Measurements from ENCODE around the gene FHIT.
"Not testable (repeated sequence)": the region's sequence is repeated elsewhere in the genome, so short reads cannot be mapped to it uniquely, and the experiment has no call there.

The FHIT gene

GRCh38 chr3:61008153-61008997, 242.9 kb downstream of the FHIT start:
- DNase-seq (ENCODE audit: low read depth in 2 of 3, low spot score in 1 of 3) = no peak

- no peak for DNase-seq (ENCODE audit: low read depth in 2 of 3, low spot score in 1 of 3)
Measured at GRCh38 chr3:61005591-61005990, 245.7 kb downstream of the FHIT start.

DNA sequence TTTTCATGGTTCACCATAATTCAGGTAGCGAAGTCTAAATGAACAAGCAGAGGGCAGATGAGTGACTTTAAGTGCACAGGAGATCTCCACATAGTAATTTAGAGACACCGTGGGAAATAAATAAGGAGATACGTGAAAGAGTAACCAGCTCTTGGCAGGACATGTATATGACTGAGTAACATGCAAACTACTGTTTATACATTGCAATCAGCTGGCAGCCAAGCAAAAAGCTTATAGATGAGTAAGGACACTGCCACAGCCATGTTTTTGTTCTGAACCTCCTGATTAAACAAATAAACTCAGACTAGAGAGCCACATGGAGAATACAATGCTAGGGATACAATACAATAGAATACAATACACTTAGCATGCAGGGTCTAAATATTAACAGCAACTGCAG, 252.4 kb downstream of the FHIT start:
- no peak for DNase-seq (ENCODE audit: low read depth in 2 of 3, low spot score in 1 of 3)

- DNase-seq (ENCODE audit: low read depth in 2 of 3, low spot score in 1 of 3) = no peak
Measured at GRCh38 chr3:60992395-60992794, 258.9 kb downstream of the FHIT start.

GRCh38 chr3:60990442-60990730, 260.9 kb downstream of the FHIT start:
- DNase-seq (ENCODE audit: low read depth in 2 of 3, low spot score in 1 of 3) = no peak

- DNase-seq (ENCODE audit: low read depth in 2 of 3, low spot score in 1 of 3) = no peak
Measured at GRCh38 chr3:60989626-60990441, 261.4 kb downstream of the FHIT start.

- not testable (repeated sequence) for DNase-seq (ENCODE audit: low read depth in 2 of 3, low spot score in 1 of 3)
Measured at GRCh38 chr3:60987191-60987590, 264.1 kb downstream of the FHIT start.

GRCh38 chr3:60986552-60986951, 264.7 kb downstream of the FHIT start:
- no peak for DNase-seq (ENCODE audit: low read depth in 2 of 3, low spot score in 1 of 3)

DNA sequence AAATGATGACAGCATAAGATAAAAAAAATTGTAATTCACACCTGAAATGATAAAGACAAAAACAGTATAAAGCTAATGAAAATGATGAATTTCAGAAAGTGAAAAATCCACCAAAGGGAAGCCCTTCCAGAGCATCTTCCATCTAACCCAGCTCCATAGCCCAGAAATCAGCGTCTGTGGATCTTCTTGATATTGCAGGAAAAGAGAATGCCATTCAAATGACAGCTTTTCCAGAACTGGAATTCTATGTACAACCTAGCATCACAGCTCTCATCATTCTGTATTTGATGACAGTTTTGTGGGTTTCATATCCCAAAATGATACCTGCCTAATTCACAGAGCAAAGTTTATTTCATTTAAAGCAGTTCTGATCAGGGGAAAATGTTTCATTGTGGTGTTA, 267.3 kb downstream of the FHIT start:
- no peak for DNase-seq (ENCODE audit: low read depth in 2 of 3, low spot score in 1 of 3)

- no peak for DNase-seq (ENCODE audit: low read depth in 2 of 3, low spot score in 1 of 3)
Measured at GRCh38 chr3:60980342-60980692, 270.9 kb downstream of the FHIT start.

DNA sequence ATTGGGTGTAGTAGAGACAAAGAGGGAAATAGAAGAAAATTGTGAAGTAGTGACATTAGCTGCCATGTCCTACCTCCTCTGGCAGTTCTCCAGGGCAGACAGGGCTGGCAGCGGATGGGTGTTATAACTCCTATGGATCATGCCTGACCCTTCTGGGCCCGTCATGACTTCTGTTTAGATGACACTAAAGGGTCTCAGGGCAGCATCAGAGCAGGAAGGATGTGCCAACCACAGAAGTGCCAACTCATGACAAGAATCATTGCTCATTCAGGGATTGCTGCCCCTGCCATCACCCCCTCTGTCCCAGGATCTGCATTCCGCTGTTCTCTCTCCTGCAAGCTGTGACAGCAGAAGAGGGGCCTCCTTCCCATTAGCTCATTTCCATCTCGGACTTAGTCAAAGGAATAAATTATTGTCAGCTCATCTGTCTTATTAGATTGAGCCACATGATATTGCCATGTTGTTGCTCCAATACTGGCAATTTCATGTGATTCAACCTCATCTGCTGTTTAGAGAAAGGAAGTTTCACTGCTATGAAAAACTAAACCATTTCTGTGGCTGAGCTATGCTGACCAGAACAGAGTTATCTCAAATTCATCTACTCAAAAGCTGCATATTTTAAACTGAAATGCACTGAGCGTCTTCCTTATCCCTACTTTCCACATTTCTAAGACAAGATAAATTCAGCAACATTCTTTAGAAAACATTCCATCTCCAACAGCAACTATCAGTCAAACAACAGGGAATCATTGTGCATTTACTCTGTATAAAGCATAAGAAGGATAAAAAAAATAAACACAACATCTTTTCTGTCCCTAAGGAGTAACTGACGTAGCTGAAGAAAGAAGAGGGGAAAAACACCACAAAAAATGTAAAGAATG, 271.6 kb downstream of the FHIT start:
- no peak for DNase-seq (ENCODE audit: low read depth in 2 of 3, low spot score in 1 of 3)

- DNase-seq (ENCODE audit: low read depth in 2 of 3, low spot score in 1 of 3) = no peak
Measured at GRCh38 chr3:60973321-60973720, 277.9 kb downstream of the FHIT start.

DNA sequence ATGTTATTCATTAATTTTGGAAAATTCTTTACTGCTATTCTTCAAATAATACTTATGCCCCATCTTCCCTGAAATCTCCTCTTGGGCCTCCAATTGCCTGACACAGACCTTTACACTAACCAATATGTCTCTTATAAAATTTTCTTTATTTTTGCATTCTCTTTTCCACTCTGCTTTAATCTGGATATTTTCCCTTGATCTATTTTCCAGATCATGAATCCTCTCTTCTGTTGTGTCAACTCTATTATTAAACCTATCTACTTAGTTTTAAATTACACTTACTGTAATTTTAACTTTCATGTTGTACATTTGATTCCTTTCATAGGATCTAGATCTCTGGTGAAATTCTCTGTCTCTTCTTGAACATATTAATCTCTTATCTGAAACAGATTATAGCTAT, 278.7 kb downstream of the FHIT start:
- DNase-seq (ENCODE audit: low read depth in 2 of 3, low spot score in 1 of 3) = no peak

- no peak for DNase-seq (ENCODE audit: low read depth in 2 of 3, low spot score in 1 of 3)
Measured at GRCh38 chr3:60970850-60971249, 280.4 kb downstream of the FHIT start.

GRCh38 chr3:60967141-60967540, 284.1 kb downstream of the FHIT start:
- DNase-seq (ENCODE audit: low read depth in 2 of 3, low spot score in 1 of 3) = no peak

DNA sequence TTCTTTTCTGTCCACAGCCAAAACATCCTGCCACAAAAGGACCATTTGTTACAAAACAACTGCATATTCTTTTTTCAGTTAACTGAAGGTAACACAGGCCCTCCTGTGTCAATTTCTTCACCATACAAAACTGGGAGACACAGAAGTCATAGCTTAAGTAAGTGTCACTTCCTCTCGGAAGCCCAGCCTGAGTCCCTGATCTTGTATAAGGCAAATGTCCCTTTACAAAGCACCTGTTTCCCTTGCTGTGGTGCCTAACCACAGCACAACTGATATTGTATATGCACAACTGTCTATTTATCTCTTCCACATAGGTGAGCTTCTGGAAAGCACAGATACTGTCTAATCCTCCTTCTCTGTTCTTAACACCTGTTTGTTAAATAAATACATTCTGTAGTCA, 293.7 kb downstream of the FHIT start:
- DNase-seq (ENCODE audit: low read depth in 2 of 3, low spot score in 1 of 3) = no peak

GRCh38 chr3:60956729-60957128, 294.5 kb downstream of the FHIT start:
- DNase-seq (ENCODE audit: low read depth in 2 of 3, low spot score in 1 of 3) = no peak

DNA sequence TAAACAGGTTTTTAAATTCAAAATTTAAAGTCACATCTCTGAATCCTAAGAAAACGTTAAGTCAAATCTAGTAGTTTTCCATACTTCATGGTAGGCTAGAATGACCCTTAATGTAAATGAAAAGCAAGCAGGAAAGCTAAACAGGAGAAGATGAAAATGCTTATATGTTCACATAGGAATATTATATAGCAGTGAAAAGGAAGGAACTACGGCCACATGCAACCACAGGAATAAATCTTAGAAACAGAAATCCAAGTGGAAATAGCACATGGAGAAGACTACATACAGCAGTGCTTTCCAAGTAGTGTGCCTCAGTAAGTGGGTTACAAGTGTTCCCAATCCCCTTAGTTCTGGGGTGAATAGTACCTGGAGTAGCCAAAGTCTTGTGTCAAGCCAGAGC, 296.2 kb downstream of the FHIT start:
- DNase-seq (ENCODE audit: low read depth in 2 of 3, low spot score in 1 of 3) = no peak

DNA sequence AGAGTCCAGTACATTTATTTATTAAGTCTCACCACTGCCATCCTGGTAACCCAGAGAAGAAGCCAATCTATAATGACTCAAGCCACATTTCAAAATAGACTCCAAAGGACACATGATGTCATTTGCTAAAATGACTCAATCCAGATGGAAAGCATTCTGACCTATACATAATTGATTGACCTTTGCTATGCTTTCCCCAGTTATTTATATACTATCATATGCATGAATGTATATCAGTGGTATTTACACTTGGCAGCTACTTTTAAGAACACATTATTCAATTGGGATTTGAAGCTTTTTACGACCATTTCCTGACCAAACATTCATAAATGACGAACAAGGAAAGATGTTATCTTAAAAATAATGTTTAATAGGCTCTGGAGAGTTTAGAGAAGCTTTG, 297.2 kb downstream of the FHIT start:
- DNase-seq (ENCODE audit: low read depth in 2 of 3, low spot score in 1 of 3) = no peak

DNA sequence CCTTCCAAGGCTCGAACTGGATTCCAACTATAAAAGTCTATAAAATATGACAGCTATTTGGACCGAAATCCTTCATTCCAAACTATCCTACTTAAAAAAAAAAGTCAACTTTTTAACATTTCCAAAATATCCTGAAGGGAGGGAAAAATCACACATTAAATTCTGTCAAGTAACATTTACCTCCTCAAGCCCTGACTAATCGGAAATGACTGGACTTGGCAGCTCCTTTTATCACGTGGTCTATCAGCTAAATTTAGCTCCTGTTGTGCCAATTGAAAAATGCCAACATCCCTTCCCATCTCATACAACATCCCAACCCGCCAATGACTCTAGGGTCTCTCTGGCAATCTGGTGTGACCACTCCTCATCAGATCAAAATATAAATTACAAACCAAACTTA, 297.9 kb downstream of the FHIT start:
- no peak for DNase-seq (ENCODE audit: low read depth in 2 of 3, low spot score in 1 of 3)

DNA sequence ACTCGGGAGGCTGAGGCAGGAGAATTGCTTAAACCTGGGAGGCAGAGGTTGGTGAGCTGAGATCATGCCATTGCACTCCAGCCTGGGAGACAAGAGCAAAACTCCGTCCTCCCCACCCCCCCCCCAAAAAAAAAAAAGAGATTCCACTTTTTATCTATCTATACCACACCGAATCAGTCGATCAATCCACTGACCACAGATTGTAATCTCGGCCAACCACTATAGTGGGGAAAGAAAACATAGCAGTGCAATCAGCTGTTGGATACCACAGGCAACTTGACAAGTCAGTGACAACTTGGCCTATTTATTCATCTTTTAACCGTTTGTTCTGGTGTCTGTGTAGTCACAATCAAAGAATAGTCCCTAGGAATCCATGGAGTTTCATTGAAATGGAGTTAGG, 299.2 kb downstream of the FHIT start:
- DNase-seq (ENCODE audit: low read depth in 2 of 3, low spot score in 1 of 3) = no peak

- no peak for DNase-seq (ENCODE audit: low read depth in 2 of 3, low spot score in 1 of 3)
Measured at GRCh38 chr3:60949146-60949545, 302.1 kb downstream of the FHIT start.

Measured in stimulated activated CD4-positive, alpha-beta T cell treated with anti-CD3 and anti-CD28 coated beads, Interleukin-12 subunit alpha, Interleukin-12 subunit beta, amount 100 ng/mL, for 48 hours (primary cell).